Measurements from ENCODE around the gene PARP9. TPM values are rescaled to one million over a fixed set of nuclear protein-coding genes. Genes with fewer than 3 reads are reported as not detected.

Gene PARP9
- total RNA-seq (2014; rRNA removed), result 9.0 and 21.3 TPM in 2 replicates
- 3.5 TPM for polyA plus RNA-seq (2012)

DNA sequence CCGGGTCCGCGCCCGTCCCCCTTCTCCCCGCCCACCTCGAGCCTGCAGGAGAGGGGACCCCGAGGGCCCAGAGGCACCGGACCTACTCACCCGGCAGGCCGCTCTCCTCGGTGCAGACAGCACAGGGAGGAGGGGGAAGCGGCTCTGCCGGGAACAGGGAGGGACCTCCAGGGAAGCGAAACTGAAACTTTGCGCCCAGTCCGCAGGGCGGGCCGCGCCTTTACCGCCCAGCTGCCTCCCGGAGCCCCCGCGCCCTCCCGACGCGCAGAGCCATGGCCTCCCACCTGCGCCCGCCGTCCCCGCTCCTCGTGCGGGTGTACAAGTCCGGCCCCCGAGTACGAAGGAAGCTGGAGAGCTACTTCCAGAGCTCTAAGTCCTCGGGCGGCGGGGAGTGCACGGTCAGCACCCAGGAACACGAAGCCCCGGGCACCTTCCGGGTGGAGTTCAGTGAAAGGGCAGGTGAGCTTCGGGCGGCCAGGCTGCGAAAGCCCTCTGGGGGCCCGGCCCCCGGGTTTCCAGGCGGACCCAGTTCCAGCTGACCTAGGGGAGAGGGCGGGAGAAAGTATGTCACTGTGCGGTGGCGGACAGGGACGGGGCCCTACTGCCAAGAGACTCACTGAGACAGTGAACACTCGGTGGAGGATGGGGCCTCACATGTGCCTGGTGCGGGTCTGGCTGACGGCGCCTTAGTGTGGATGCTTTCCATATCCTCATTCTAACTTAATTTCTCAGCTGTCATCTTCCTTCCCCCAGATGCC, at the start of gene PARP9, which contains the start of gene DTX3L:
Gene PARP9 (minus strand): TSS at position 146 of the 758 bp plus-strand sequence. CDS start 4,680 bp downstream, outside the sequence.
Gene DTX3L (plus strand): TSS at position 184 of the 758 bp plus-strand sequence. CDS start 89 bp downstream, at position 273.
- DNase-seq (ENCODE audit: low read depth), result peak; percentile 81

GRCh38 chr3:122612696-122613095, 48.6 kb upstream of the PARP9 start:
- DNase-seq (ENCODE audit: low read depth), result no peak

GRCh38 chr3:122609798-122610559, 45.9 kb upstream of the PARP9 start:
- DNase-seq (ENCODE audit: low read depth), result peak; percentile 88

DNA sequence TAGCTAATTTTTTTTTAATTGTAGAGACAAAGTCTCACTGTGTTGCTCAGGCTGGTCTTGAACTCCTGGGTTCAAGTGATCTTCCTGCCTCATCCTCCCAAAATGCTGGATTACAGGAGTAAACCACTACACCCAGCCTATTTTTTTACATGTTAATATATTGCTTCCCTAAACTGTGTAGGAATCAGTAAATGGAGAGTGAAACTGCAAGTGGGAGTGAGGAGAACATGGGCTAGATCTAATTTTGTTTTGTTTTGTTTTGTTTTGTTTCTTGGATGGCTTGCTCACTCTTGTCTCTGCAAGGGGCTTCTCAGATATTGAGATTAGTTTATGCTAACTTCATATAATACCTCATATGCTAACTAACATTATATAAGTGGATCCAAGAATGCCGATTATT, 44.8 kb upstream of the PARP9 start:
- no peak for DNase-seq (ENCODE audit: low read depth)

DNA sequence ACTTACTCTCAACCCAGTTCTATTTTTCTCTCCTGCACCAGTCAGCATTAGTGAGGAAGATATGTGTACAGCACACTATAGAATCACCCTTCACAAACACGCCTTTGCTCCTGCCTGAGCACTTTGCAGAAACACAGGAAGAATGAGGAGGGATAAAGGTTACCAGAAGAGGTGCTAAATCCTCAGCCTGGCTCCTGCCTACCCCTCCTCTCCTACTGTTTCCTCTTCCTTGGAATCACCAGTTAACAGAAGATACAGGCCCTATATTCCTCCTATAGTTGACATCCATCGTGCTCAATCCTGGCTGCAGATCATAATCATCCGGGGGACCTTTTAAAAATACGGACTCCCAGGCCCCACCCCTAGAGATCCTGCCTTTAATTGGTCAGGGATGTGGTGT, 42.2 kb upstream of the PARP9 start:
- no peak for DNase-seq (ENCODE audit: low read depth)

- no peak for DNase-seq (ENCODE audit: low read depth)
Measured at GRCh38 chr3:122603056-122603455, 39.0 kb upstream of the PARP9 start.

GRCh38 chr3:122602011-122602710, 38.1 kb upstream of the PARP9 start:
- DNase-seq (ENCODE audit: low read depth), result no peak

GRCh38 chr3:122598556-122598955, 34.5 kb upstream of the PARP9 start:
- DNase-seq (ENCODE audit: low read depth), result no peak

- no peak for DNase-seq (ENCODE audit: low read depth)
Measured at GRCh38 chr3:122598151-122598550, 34.1 kb upstream of the PARP9 start.

DNA sequence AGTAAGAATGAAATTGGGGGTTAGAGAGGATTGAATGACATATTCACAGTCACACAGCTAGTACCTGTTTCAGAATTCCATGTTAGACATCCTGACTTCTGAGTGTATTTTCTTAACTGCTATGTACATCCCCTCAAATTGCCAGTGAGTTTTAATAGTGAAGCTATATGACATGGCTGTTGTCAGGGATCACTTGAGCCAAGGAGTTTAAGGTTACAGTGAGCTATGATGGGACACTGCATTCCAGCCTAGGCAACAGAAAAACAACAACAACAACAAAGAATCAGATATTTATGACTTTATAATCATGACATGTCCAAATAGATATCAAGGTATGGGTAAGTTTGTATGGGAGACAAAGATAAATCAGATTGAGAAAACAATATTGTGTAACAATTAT, 29.9 kb upstream of the PARP9 start:
- no peak for DNase-seq (ENCODE audit: low read depth)

DNA sequence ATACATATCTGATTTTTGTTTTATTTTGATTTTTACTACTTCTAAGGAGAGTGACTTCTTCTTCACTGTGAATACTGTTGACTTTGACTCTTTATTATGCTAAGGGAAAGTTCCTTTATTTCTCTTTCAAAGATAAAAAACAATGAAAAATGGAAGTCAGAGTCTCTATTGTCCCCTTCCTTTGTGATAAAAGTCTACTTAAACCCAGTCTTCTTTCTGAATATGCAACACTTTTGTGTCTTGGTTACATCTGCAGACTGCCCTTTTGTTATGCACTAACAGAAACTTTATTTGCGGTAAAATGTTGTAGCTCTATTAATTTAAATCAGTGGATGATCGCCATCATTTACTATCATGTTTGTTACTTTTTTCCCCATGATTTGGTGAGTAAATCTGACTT, 26.5 kb upstream of the PARP9 start:
- no peak for DNase-seq (ENCODE audit: low read depth)

DNA sequence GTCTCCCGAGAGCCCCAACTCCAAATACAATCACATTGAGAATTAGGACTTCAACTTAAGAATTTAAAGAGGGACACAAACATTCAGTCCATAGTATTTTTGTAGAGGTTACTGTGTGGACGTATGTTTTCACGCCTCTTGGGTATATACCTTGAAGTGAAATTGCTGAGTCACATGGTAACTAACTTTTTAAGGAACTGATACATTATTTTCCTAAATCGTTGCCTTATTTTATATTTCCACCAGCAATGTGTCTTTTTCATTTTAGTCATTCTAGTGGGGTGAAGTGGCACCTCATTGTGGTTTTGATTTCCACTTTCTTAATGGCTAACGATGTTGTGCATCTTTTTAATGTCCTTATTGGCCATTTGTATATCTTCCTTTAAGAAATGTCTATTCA, 25.2 kb upstream of the PARP9 start:
- DNase-seq (ENCODE audit: low read depth), result no peak

DNA sequence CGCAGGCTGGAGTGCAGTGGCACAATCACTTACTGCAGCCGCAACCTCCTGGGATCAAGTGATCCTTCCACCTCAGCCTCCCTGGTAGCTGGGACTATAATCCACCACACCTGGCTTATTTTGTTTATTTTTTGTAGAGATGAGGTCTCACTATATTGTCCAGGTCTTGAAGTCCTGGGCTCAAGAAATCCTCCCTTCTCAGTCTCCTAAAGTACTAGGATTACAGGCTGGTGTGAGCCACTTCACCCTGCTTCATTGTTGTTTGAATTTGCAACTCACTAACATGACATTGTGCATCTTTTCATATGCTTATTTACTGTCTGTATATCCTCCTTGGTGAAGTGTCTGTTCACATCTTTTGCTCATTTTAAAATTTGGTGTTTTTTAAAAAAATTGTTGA, 23.5 kb upstream of the PARP9 start:
- no peak for DNase-seq (ENCODE audit: low read depth)

GRCh38 chr3:122586773-122587485, 22.8 kb upstream of the PARP9 start:
- no peak for DNase-seq (ENCODE audit: low read depth)

DNA sequence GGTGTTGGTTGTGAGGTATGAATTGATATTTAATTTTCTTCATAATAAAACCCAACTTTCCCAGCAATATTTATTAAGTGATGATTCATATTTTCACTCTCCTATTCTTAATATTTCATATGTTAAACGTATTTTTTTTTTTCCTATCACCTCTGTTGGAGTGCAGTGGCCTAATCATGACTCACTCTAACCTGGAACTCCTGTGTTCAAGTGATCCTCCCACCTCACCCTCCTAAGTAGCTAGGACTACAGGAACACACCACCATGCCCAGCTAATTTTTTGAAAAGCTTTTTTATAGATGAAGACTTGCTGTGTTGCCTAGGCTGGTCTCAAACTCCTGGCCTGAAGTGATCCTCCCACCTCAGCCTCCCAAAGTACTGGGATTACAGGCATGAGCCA, 22.0 kb upstream of the PARP9 start:
- no peak for DNase-seq (ENCODE audit: low read depth)

- no peak for DNase-seq (ENCODE audit: low read depth)
Measured at GRCh38 chr3:122582390-122582789, 18.3 kb upstream of the PARP9 start.

DNA sequence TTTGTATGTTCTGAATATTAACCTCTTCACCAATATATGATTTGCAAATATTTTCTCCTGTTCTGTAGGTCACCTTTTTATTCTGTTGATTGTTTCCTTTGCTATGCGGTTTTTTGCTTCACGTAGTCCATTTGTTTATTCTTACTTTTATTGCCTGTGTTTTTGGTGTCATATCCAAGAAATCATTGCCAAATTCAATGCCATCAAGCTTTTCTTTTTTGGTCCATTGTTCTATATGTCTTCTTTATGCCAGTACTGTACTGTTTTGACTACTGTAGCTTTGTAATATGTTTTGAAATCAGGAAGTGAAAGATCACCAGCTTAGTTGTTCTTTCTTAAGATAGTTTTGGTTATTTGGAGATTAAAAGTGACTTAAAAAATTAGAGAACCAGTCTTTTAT, 17.5 kb upstream of the PARP9 start:
- DNase-seq (ENCODE audit: low read depth), result no peak

DNA sequence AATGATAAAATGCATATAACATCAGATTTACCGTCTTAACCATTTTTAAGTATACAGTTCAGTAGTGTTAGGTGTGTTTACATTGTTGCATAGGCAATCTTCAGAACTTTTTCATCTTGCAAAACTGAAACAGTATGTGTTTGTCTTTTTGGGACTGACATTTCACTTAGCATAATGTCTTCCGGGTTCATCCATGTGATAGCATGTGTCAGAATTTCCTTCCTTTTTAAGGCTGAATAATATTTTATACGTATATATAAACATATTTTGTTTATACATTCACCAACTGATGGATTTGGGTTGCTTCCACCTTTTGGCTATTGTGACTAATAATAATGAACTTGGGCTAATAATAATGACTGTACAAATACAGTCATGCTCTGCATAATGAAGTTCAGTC, 16.4 kb upstream of the PARP9 start:
- no peak for DNase-seq (ENCODE audit: low read depth)

- no peak for DNase-seq (ENCODE audit: low read depth)
Measured at GRCh38 chr3:122578069-122578740, 14.1 kb upstream of the PARP9 start.

DNA sequence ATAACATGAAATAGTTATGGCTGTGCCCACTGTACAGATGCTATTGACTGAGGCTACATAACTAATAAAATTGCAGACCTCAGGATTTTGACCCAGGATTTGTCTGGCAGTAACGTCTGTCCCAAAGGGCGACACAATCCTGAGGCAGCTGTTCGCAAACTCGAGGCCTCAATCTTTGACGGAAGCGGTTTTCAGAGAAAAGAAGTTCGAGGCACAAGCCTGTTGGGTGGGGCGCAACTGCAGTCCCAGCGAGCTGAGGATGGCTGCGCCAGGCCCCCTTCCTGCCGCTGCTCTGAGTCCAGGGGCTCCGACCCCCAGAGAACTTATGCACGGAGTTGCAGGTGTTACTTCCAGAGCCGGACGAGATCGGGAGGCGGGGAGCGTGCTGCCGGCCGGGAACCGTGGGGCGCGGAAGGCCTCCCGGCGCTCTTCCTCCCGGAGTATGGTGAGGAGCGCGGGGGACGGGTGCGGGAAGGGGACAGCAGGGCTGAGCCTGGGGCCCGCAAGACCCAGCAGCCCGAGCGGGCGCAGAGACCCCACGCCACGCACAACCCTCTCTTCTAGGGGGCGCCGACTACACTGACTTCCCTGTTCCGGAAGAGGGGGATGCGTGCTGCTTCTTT, 13.4 kb upstream of the PARP9 start, which contains the start of gene PARP15:
Gene PARP15 (plus strand): TSS at position 242 of the 623 bp plus-strand sequence. CDS start 18 bp downstream, at position 260.
- no peak for DNase-seq (ENCODE audit: low read depth)

Measured in LHCN-M2 (cell line).